Activated CD4-positive, alpha-beta T cell treated with anti-CD3 and anti-CD28 coated beads, Interleukin-2, amount 50 U/mL, for 16 hours (primary cell): ENCODE results near the gene TPK1.
"Not testable (repeated sequence)": the region's sequence is repeated elsewhere in the genome, so short reads cannot be mapped to it uniquely, and the experiment has no call there.

Source experiments
- DNase-seq: peaks from one replicate; pipeline ENCODE4 v3.0.0-alpha.2; 2020

TPK1 gene

GRCh38 chr7:144776447-144776846 lies 59.4 kb downstream of the TPK1 start:
- DNase-seq, result no peak

- no peak for DNase-seq
Observed at GRCh38 chr7:144775749-144776148, 60.1 kb downstream of the TPK1 start.

GRCh38 chr7:144771927-144772326 lies 63.9 kb downstream of the TPK1 start:
- no peak for DNase-seq

GRCh38 chr7:144771174-144771573 lies 64.7 kb downstream of the TPK1 start:
- DNase-seq, result no peak

GRCh38 chr7:144769352-144769751 lies 66.5 kb downstream of the TPK1 start:
- no peak for DNase-seq

- DNase-seq, result no peak
Observed at GRCh38 chr7:144768633-144769032, 67.2 kb downstream of the TPK1 start.

GRCh38 chr7:144763291-144763690 lies 72.6 kb downstream of the TPK1 start:
- DNase-seq, result no peak

GRCh38 chr7:144762853-144763252 lies 73.0 kb downstream of the TPK1 start:
- no peak for DNase-seq

- no peak for DNase-seq
Observed at GRCh38 chr7:144761493-144761892, 74.4 kb downstream of the TPK1 start.

- DNase-seq, result no peak
Observed at GRCh38 chr7:144759653-144760052, 76.2 kb downstream of the TPK1 start.

- DNase-seq, result no peak
Observed at GRCh38 chr7:144747936-144748335, 87.9 kb downstream of the TPK1 start.

- DNase-seq, result peak; percentile 39
Observed at GRCh38 chr7:144738708-144739314, 97.0 kb downstream of the TPK1 start.

GRCh38 chr7:144738146-144738545 lies 97.7 kb downstream of the TPK1 start:
- DNase-seq, result no peak

GRCh38 chr7:144736880-144737493 lies 98.9 kb downstream of the TPK1 start:
- no peak for DNase-seq

- no peak for DNase-seq
Observed at GRCh38 chr7:144735505-144736276, 100.2 kb downstream of the TPK1 start.

- no peak for DNase-seq
Observed at GRCh38 chr7:144731661-144732351, 104.0 kb downstream of the TPK1 start.

GRCh38 chr7:144730224-144730623 lies 105.6 kb downstream of the TPK1 start:
- no peak for DNase-seq

GRCh38 chr7:144729226-144729625 lies 106.6 kb downstream of the TPK1 start:
- DNase-seq, result no peak

- DNase-seq, result no peak
Observed at GRCh38 chr7:144728551-144728950, 107.3 kb downstream of the TPK1 start.

GRCh38 chr7:144726840-144727239 lies 109.0 kb downstream of the TPK1 start:
- DNase-seq, result not testable (repeated sequence)

- DNase-seq, result no peak
Observed at GRCh38 chr7:144725070-144725469, 110.8 kb downstream of the TPK1 start.

- DNase-seq, result no peak
Observed at GRCh38 chr7:144723301-144723700, 112.6 kb downstream of the TPK1 start.

- no peak for DNase-seq
Observed at GRCh38 chr7:144720710-144721109, 115.1 kb downstream of the TPK1 start.

- DNase-seq, result no peak
Observed at GRCh38 chr7:144720149-144720548, 115.7 kb downstream of the TPK1 start.
